Esophagus muscularis mucosa (tissue), 4 donors: Measurements from ENCODE around the gene TBC1D5. TPM values are rescaled to one million over a fixed set of nuclear protein-coding genes. Genes with fewer than 3 reads are reported as not detected.

Experiments used
- DNase-seq: peaks from one replicate; pipeline ENCODE4 v3.0.0-alpha.2; 2017; ENCODE audit errors: extremely low spot score
- H3K27ac ChIP-seq, 4 donors: fragments of 200-600 bp; sonication (generic); replicated peaks in 1 of 4; 1 replicate in 3 of 4; 2 replicates in 1 of 4; pipeline ENCODE4 v1.5.1; 2016 to 2019; ENCODE audit warnings: mild to moderate bottlenecking in 1 of 4
- H3K27me3 ChIP-seq, 4 donors: fragments of 200-600 bp; sonication (generic); one replicate each; pipeline versions ENCODE4 v1.5.1 to v1.6.0; 2016 to 2019
- H3K36me3 ChIP-seq, 4 donors: fragments of 200-600 bp; sonication (generic); one replicate each; pipeline ENCODE4 v1.5.1; 2016 to 2019
- H3K4me1 ChIP-seq, 4 donors: fragments of 200-600 bp; sonication (generic); one replicate each; pipeline ENCODE4 v1.5.1; 2016 to 2019
- H3K4me3 ChIP-seq, 4 donors: fragments of 200-600 bp; sonication (generic); 1 replicate in 2 of 4; 2 replicates in 2 of 4; pipeline ENCODE4 v1.5.1; 2016 to 2019; ENCODE audit warnings: mild to moderate bottlenecking in 4 of 4, moderate library complexity in 1 of 4
- H3K9me3 ChIP-seq, 4 donors: fragments of 200-600 bp; sonication (generic); 1 replicate in 3 of 4; 2 replicates in 1 of 4; pipeline ENCODE4 v1.5.1; 2016 to 2019
- EP300 ChIP-seq: sonication (generic); formaldehyde crosslinking; IDR thresholded peaks from one replicate; pipeline ENCODE4 v1.6.1; 2017; ENCODE audit warnings: antibody characterized with exemption
- POLR2A ChIP-seq: fragments of 450-650 bp; IDR thresholded peaks from one replicate; pipeline ENCODE4 v1.6.1; 2017; ENCODE audit warnings: antibody characterized with exemption, moderate library complexity, mild to moderate bottlenecking, low read depth
- POLR2AphosphoS5 ChIP-seq, 2 donors: sonication (generic); formaldehyde crosslinking; IDR thresholded peaks; one replicate each; pipeline ENCODE4 v1.6.1; 2017; ENCODE audit warnings: antibody characterized with exemption in 2 of 2
- WGBS: methylation state at CpG from one replicate; pipeline ENCODE4 v1.1.5; 2018; 5-methylcytosine and 5-hydroxymethylcytosine counted together
- intact Hi-C: fragments of 100-400 bp; cut with DNase I; formaldehyde crosslinking; loops from one replicate; pipeline ENCODE4 v1.15.1; 2023
- total RNA-seq, 4 donors: library from RNA; depleted of rRNA; stranded (reverse); fragments of >200 nt; gene quantifications; one replicate each; pipeline versions ENCODE4 v1.1.0 to v1.2.1, GENCODE V29; 2016
- TF ChIP-seq, protein P1 (sequence below), 3 experiments: fragments of 200-600 bp in 2 of 3; fragments of 450-650 bp in 1 of 3; sonication (generic) in 2 of 3; IDR thresholded peaks; one replicate each; pipeline ENCODE4 v1.5.1; 2017 to 2019; ENCODE audit warnings: antibody characterized with exemption in 3 of 3, mild to moderate bottlenecking in 2 of 3, moderate library complexity in 1 of 3

TBC1D5 gene
- total RNA-seq, 4 donors from 2014 or later, result 54.0 to 83.1 (median 63.6) TPM

DNA sequence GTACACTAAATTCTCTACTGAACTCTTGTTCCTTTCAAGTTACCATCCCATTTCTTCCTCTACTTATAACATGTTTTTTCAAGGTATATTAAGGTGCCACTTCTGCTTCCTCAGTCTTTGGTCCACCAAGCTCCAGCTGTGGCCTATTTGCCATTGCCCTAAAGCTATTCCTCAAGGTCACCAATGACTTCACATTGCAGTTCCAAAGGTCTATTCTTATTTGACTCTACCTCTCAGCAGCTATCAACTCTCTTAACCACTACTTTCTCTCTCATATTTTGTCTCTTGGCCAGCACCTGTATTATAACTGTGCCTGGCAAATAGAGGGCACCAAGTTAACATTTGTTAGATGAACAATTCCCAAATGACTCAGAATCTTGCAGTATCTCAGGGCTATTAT lies 503.0 kb downstream of the TBC1D5 start:
- TF ChIP-seq EP300, result no peak
- no peak for TF ChIP-seq POLR2AphosphoS5 (IDR thresholded peaks at IDR 0.05)
- no peak for TF ChIP-seq POLR2A
- TF ChIP-seq, protein P1, sequence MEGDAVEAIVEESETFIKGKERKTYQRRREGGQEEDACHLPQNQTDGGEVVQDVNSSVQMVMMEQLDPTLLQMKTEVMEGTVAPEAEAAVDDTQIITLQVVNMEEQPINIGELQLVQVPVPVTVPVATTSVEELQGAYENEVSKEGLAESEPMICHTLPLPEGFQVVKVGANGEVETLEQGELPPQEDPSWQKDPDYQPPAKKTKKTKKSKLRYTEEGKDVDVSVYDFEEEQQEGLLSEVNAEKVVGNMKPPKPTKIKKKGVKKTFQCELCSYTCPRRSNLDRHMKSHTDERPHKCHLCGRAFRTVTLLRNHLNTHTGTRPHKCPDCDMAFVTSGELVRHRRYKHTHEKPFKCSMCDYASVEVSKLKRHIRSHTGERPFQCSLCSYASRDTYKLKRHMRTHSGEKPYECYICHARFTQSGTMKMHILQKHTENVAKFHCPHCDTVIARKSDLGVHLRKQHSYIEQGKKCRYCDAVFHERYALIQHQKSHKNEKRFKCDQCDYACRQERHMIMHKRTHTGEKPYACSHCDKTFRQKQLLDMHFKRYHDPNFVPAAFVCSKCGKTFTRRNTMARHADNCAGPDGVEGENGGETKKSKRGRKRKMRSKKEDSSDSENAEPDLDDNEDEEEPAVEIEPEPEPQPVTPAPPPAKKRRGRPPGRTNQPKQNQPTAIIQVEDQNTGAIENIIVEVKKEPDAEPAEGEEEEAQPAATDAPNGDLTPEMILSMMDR (IDR thresholded peaks at IDR 0.05), result no peak
- no peak for DNase-seq
- H3K9me3 ChIP-seq, result no peaks in the 10 kb centered on the region
- no peaks in the 10 kb centered on the region for H3K27me3 ChIP-seq
- intact Hi-C loops, result no loop called here
- H3K4me3 ChIP-seq, result no peak overlapping the region
- H3K36me3 ChIP-seq, result peaks cover 0 to 5% (median 0%) of the 10 kb centered on the region in 4 donors
- H3K27ac ChIP-seq, result no peak overlapping the region
- H3K4me1 ChIP-seq, result peaks cover 0 to 19% (median 10%) of the 10 kb centered on the region in 4 donors

DNA sequence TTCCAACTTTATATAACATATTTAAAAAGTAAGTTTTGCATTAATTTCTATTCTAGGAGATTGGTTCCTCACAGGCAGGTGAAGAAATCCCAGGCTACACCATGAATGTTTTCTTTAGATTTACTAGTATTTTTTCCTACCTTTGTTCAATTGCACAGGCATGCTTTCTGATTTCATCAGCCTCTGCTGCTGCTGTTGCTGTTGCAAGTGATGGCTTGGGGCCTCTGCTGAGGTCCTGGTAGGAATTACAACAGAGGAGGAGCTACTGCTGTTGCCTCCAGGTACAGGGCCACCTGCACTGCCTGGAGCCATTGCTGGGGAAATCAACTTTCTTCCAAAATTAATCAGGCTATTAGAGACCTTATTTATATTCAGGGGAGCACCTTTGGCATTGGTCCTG lies 504.4 kb downstream of the TBC1D5 start:
- Histone ChIP-seq H3K4me1 (peaks cover 0 to 16% (median 8%) of the 10 kb centered on the region in 4 donors), H3K9me3 (no peaks in the 10 kb centered on the region), H3K36me3 (peaks cover 0 to 5% (median 0%) of the 10 kb centered on the region in 4 donors), H3K27ac (no peak overlapping the region), H3K27me3 (no peaks in the 10 kb centered on the region), H3K4me3 (no peak overlapping the region)
- intact Hi-C loops, result no loop called here
- TF ChIP-seq, protein P1 (IDR thresholded peaks at IDR 0.05), result no peak
- TF ChIP-seq EP300, result no peak
- TF ChIP-seq POLR2AphosphoS5 (IDR thresholded peaks at IDR 0.05), result no peak
- no peak for TF ChIP-seq POLR2A
- DNase-seq, result no peak

DNA sequence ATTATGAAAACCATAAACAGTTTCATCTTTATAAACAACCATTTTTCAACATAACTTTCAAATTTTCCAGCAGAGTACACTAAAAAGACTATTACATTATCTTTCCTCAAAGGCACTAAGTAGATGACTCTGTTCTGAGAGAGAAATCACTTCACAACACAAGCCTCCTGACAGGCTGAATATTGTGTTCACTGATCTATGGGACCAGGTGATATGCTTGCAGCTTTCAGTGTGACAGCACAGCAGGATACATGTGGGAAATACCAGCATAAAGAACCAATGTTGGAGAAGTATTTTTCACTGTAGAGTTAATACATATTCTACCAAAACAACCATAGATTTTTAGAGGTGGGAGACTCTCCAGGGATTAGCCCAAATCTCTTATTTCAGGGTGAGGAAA lies 507.1 kb downstream of the TBC1D5 start:
- Histone ChIP-seq H3K4me3 (no peak overlapping the region), H3K9me3 (no peaks in the 10 kb centered on the region), H3K27ac (no peak overlapping the region), H3K4me1 (no peaks in the 10 kb centered on the region), H3K27me3 (no peaks in the 10 kb centered on the region), H3K36me3 (peaks cover 0 to 5% (median 0%) of the 10 kb centered on the region in 4 donors)
- no peak for DNase-seq
- intact Hi-C loops, result no loop called here
- TF ChIP-seq POLR2A (no peak), POLR2AphosphoS5 (IDR thresholded peaks at IDR 0.05) (no peak), EP300 (no peak)
- TF ChIP-seq, protein P1 (IDR thresholded peaks at IDR 0.05), result no peak

DNA sequence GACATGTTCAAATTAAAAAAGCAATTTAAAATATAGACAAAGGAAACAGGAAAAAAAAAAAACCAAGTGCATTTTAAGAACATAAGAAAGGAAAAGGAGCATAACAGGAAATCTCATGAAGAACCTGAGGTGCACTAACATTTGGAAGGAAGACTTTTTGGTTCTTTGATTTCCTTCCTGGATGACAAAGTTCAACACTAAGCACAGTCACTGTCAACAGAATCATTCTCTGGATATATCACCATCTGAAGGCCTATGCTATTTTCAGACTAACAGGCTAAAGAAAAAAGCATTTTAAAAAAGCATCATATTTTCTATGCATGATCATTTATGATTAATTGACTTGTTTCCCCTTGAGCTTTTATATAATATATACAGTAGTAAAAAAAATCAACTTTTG lies 508.0 kb downstream of the TBC1D5 start:
- Histone ChIP-seq H3K9me3 (no peaks in the 10 kb centered on the region), H3K4me1 (no peaks in the 10 kb centered on the region), H3K27ac (no peak overlapping the region), H3K27me3 (no peaks in the 10 kb centered on the region), H3K4me3 (no peak overlapping the region), H3K36me3 (peaks cover 0 to 5% (median 0%) of the 10 kb centered on the region in 4 donors)
- no peak for DNase-seq
- no peak for TF ChIP-seq POLR2A
- TF ChIP-seq, protein P1 (IDR thresholded peaks at IDR 0.05), result no peak
- no peak for TF ChIP-seq POLR2AphosphoS5 (IDR thresholded peaks at IDR 0.05)
- TF ChIP-seq EP300, result no peak
- intact Hi-C loops, result loop anchor here (5.0 kb wide), 1 partner anchor 632 kb away; no protein-coding TSS in a partner anchor

DNA sequence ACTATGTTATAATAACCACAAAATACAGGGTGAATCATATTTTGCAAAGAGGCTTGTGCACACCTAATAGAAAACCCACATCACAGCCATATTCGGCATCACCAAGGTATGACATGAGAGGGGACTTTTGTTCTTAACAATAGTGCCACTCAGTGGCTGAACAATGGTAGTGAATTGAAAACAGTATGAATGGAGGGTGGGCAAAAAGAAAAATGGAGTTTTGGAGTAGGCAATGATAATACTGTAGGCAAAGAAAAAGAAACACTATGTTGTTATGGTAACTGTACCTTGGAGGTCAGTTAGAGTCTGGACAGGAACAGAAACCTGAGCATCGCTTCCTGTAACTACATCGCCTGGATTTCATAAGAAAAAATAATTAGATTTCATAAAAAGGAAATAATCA lies 509.0 kb downstream of the TBC1D5 start:
- Histone ChIP-seq H3K27ac (no peak overlapping the region), H3K4me3 (no peak overlapping the region), H3K27me3 (no peaks in the 10 kb centered on the region), H3K9me3 (no peaks in the 10 kb centered on the region), H3K4me1 (no peaks in the 10 kb centered on the region), H3K36me3 (peaks cover 0 to 5% (median 0%) of the 10 kb centered on the region in 4 donors)
- no peak for DNase-seq
- TF ChIP-seq POLR2AphosphoS5 (IDR thresholded peaks at IDR 0.05), result no peak
- no peak for TF ChIP-seq EP300
- no peak for TF ChIP-seq POLR2A
- TF ChIP-seq, protein P1 (IDR thresholded peaks at IDR 0.05), result peak; percentile 51 to 59 (median 56)
- intact Hi-C loops, result loop anchor here (5.0 kb wide), 1 partner anchor 631 kb away; no protein-coding TSS in a partner anchor
- 59% methylated on average over 3 of the region's 3 CpGs for WGBS
